SU-DHL-6 (cell line): ENCODE data around the gene RNF114.

Experiments
- CTCF ChIP-seq: fragments of 200-600 bp; sonication (generic); IDR thresholded peaks from one replicate; pipeline ENCODE4 v1.5.1; 2017; ENCODE audit warnings: antibody characterized with exemption, mild to moderate bottlenecking, low read length, moderate library complexity; ENCODE audit not compliant: insufficient read depth, poor library complexity, severe bottlenecking
- EZH2phosphoT487 ChIP-seq: fragments of 200-600 bp; sonication (generic), shearing (Covaris generic); conservative IDR thresholded peaks from 2 replicates; pipeline ENCODE4 v1.6.1; 2018; ENCODE audit warnings: mild to moderate bottlenecking, antibody characterized with exemption, low read length, moderate library complexity, mixed read lengths

GRCh38 chr20:49910340-49910706, 25.9 kb upstream of the RNF114 start:
- TF ChIP-seq CTCF = no peak
- TF ChIP-seq EZH2phosphoT487 = no peak
